Activated CD8-positive, alpha-beta T cell treated with anti-CD3 and anti-CD28 coated beads for 36 hours (primary cell): Measurements from ENCODE around the gene LRRTM4. TPM values are rescaled to one million over a fixed set of nuclear protein-coding genes. Genes with fewer than 3 reads are reported as not detected.

Source experiments
- ATAC-seq: fragments of 200-7000 bp; cut with Tn5 transposase; one replicate; pipeline ENCODE4 v1.10.0; 2021; ENCODE audit warnings: mild to moderate bottlenecking, moderate library complexity
- CTCF ChIA-PET: fragments of 350-600 bp; sonication (Branson Sonifier 250); formaldehyde crosslinking; loops from one replicate; lab custom pipeline; 2021; ENCODE audit warnings: antibody characterized with exemption; lab: Charles Lee
- POLR2A ChIA-PET: fragments of 350-600 bp; sonication (Branson Sonifier 250); formaldehyde crosslinking; loops from one replicate; lab custom pipeline; 2021; ENCODE audit warnings: antibody characterized with exemption; lab: Charles Lee
- DNase-seq: peaks from one replicate; pipeline ENCODE4 v3.0.0-alpha.2; 2020
- H3K27ac Mint-ChIP-seq: one replicate; pipeline ENCODE4 v1.8.0; 2021; ENCODE audit warnings: mild to moderate bottlenecking, mixed read lengths
- H3K27me3 Mint-ChIP-seq: one replicate; pipeline ENCODE4 v1.8.0; 2021; ENCODE audit warnings: mixed read lengths
- H3K36me3 Mint-ChIP-seq: one replicate; pipeline ENCODE4 v1.8.0; 2021; ENCODE audit warnings: low read depth, mixed read lengths
- H3K4me1 Mint-ChIP-seq: one replicate; pipeline ENCODE4 v1.8.0; 2021; ENCODE audit warnings: low read depth, mixed read lengths
- H3K4me3 Mint-ChIP-seq: one replicate; pipeline ENCODE4 v1.8.0; 2021; ENCODE audit warnings: mild to moderate bottlenecking, moderate library complexity, mixed read lengths
- H3K9me3 Mint-ChIP-seq: one replicate; pipeline ENCODE4 v1.8.0; 2021; ENCODE audit warnings: mixed read lengths
- intact Hi-C: fragments of 100-400 bp; cut with micrococcal nuclease; formaldehyde crosslinking; loops from one replicate; pipeline ENCODE4 v1.10.0; 2022
- total RNA-seq, 2 experiments: library from RNA; stranded (reverse); gene quantifications; one replicate each; pipeline ENCODE4 v1.2.3, GENCODE V29; 2021
- TF ChIP-seq, protein P1 (sequence below): fragments of 200-600 bp; IDR thresholded peaks from one replicate; pipeline ENCODE4 v1.8.0; 2022; ENCODE audit warnings: antibody characterized with exemption, mild to moderate bottlenecking

LRRTM4 gene
- total RNA-seq, 2 experiments from 2014 or later: not detected

DNA sequence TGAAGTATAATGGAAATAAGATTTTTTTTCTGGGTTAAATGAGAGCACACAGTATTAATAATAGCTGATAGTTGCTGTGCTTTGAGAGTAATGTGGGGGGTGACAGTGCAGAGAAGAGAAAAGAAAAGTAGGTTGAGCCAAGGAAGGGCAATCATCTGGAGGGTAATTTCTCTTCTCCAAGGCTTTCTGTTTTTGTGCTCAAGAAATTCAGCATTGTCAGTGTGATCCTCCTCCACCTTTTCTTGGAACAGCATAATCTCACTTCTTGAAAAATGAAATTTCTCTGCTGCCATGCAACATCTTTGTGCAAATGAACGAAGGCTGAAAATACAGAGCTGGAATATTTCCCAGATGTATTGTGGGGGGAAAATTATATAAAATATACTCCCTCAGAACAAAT lies 673.1 kb downstream of the LRRTM4 start:
- peaks cover 2% of the 10 kb centered on the region for H3K9me3 Mint-ChIP-seq
- H3K4me1 Mint-ChIP-seq: no peaks in the 10 kb centered on the region
- ATAC-seq (no peak), DNase-seq (no peak)
- ChIA-PET CTCF (no interaction called here), POLR2A (no interaction called here)
- no peak overlapping the region for H3K4me3 Mint-ChIP-seq
- no peaks in the 10 kb centered on the region for H3K27me3 Mint-ChIP-seq
- TF ChIP-seq, protein P1, sequence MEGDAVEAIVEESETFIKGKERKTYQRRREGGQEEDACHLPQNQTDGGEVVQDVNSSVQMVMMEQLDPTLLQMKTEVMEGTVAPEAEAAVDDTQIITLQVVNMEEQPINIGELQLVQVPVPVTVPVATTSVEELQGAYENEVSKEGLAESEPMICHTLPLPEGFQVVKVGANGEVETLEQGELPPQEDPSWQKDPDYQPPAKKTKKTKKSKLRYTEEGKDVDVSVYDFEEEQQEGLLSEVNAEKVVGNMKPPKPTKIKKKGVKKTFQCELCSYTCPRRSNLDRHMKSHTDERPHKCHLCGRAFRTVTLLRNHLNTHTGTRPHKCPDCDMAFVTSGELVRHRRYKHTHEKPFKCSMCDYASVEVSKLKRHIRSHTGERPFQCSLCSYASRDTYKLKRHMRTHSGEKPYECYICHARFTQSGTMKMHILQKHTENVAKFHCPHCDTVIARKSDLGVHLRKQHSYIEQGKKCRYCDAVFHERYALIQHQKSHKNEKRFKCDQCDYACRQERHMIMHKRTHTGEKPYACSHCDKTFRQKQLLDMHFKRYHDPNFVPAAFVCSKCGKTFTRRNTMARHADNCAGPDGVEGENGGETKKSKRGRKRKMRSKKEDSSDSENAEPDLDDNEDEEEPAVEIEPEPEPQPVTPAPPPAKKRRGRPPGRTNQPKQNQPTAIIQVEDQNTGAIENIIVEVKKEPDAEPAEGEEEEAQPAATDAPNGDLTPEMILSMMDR: no peak
- H3K36me3 Mint-ChIP-seq: no peaks in the 10 kb centered on the region
- intact Hi-C loops: no loop called here
- H3K27ac Mint-ChIP-seq: no peak overlapping the region

DNA sequence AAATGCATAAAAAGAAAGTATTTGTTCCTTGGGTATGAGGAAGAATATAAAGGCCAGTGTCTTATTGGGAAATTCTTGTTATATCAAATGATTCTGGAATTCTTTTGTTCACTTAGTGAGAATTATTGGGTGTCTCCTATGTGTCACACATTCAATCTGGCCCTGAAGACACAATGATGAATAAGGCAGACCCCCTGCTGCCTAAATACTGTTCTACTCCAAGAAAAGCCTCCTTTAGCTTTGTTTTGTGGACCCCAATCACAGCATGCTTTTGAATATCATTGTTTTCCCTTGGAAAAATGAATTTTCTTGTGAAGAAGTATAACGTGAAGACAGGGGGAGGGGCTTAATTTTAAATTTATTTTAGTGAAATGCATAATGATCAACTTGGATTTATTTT lies 682.4 kb downstream of the LRRTM4 start:
- Mint-ChIP-seq H3K4me1 (no peaks in the 10 kb centered on the region), H3K9me3 (peaks cover 11% of the 10 kb centered on the region), H3K27me3 (no peaks in the 10 kb centered on the region), H3K4me3 (no peak overlapping the region), H3K36me3 (no peaks in the 10 kb centered on the region), H3K27ac (no peak overlapping the region)
- ATAC-seq (no peak), DNase-seq (no peak)
- CTCF ChIA-PET: no interaction called here
- TF ChIP-seq, protein P1: no peak
- POLR2A ChIA-PET: no interaction called here
- intact Hi-C loops: no loop called here

DNA sequence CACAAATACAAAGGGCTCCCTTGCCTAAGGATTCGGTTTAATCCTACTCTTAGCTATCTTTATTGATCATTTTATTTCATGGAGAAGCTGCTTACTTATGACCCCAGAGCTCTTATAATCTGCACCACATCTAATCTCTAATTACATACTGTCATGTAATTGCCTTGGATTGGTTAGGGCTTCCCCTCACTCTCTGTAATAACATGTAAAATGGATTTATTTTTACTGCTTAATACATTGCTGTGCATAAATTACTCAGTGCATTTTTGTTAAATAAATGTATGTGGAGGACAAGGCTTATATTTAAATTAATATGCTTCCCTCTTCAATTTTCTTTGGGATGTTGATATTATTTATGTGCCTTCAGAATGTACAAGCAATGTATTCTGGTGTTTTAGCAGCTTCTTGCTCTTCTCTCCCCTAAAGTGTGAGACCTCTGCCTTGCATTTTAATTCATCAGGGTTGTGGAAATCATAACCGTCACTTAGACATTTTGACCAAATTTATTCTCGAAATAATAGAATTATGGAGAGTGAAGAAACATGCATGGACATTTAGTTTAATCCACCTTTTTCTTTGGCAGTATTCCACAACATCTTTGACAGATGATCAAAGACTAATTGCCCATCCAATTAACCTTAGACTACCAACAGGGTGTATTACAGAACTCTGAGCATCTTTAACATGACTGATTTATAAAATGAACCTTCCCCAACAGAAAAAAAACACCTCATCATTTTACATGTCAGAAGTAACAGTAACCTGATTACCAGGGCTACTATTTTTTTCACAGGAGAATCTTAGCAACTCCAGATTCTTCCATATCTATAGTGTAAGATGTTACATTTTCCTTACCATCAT lies 692.6 kb downstream of the LRRTM4 start:
- TF ChIP-seq, protein P1: no peak
- intact Hi-C loops: no loop called here
- H3K9me3 Mint-ChIP-seq: peaks cover 3% of the 10 kb centered on the region
- H3K36me3 Mint-ChIP-seq: no peaks in the 10 kb centered on the region
- DNase-seq (no peak), ATAC-seq (no peak)
- CTCF ChIA-PET: no interaction called here
- no peaks in the 10 kb centered on the region for H3K27me3 Mint-ChIP-seq
- no peak overlapping the region for H3K4me3 Mint-ChIP-seq
- H3K4me1 Mint-ChIP-seq: no peaks in the 10 kb centered on the region
- H3K27ac Mint-ChIP-seq: no peak overlapping the region
- POLR2A ChIA-PET: no interaction called here

DNA sequence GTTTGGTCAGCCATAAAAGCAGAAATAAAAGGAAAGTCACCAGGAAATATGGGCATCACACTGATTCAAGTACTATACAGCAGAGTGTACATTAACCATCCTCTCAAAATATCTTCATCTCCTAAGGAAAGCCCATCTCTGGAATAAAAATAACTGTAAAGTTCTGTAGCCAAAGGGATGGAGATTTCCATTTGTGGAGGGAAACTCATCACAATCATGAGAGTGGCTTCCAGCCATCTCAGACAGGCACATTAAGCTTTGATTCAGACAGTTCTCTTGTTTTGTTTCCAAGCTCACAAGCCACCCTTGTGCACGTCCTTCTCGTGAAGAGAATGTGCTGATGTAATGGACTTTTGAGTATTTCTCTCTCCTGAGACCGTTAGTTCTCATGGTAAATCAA lies 695.5 kb downstream of the LRRTM4 start:
- TF ChIP-seq, protein P1: no peak
- no peak for DNase-seq
- Mint-ChIP-seq H3K9me3 (peaks cover 3% of the 10 kb centered on the region), H3K27ac (no peak overlapping the region), H3K27me3 (no peaks in the 10 kb centered on the region), H3K4me1 (no peaks in the 10 kb centered on the region), H3K36me3 (no peaks in the 10 kb centered on the region), H3K4me3 (no peak overlapping the region)
- ATAC-seq: no peak
- intact Hi-C loops: no loop called here
- ChIA-PET POLR2A (no interaction called here), CTCF (no interaction called here)

DNA sequence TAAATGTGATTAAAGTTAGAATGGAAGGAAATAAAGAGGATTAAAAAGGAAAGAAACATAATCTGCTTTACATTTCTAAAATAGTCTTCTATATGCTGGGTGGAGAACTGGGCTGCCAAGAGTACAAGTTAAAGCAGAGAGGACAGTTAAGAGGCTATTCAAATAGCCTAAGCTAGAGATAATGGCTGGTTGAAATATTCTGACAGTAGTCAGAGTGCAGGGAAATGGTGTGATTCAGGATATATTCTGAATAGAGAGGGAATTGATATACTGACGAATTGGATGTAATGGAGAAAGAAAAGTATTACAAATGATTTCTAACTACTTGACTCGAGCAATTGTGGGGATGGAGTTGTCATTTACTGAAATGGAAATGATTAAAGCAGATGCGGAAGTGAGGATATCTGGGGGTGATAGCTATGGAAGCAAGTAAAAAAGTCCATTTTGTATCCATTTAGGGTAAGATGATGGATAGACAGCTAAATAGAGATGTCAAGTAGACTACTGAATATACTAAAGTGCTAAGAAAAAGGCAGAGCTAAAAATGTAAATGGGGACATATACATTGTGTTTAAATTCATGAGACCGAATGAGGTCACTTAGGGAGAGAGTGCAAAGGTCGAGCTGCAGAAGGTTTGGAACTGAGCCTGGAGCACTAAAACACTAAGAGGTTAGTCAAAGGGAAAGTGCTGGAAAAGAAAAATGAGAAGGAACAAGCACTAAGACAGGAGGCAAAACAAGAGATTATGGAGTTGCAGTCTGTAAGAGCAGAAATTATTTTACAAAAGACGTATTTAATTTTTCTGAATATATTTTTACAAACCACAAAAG lies 696.8 kb downstream of the LRRTM4 start:
- Mint-ChIP-seq H3K36me3 (no peaks in the 10 kb centered on the region), H3K4me1 (no peaks in the 10 kb centered on the region), H3K9me3 (peaks cover 3% of the 10 kb centered on the region), H3K27ac (no peak overlapping the region), H3K27me3 (no peaks in the 10 kb centered on the region), H3K4me3 (no peak overlapping the region)
- ChIA-PET POLR2A (no interaction called here), CTCF (no interaction called here)
- TF ChIP-seq, protein P1: no peak
- ATAC-seq (no peak), DNase-seq (no peak)
- intact Hi-C loops: no loop called here
